SU-DHL-6 (cell line): Measurements from ENCODE around the gene THBS3.
"Not testable (repeated sequence)": the region's sequence is repeated elsewhere in the genome, so short reads cannot be mapped to it uniquely, and the experiment has no call there.

ENCODE experiments used
- H2AFZ ChIP-seq: fragments of 200-600 bp; sonication (generic); 2 replicates; pipeline ENCODE4 v1.6.1; 2014; ENCODE audit warnings: low read depth, mild to moderate bottlenecking, moderate library complexity, mixed read lengths, antibody characterized with exemption, low read length; ENCODE audit not compliant: severe bottlenecking
- H3F3A ChIP-seq: fragments of 200-600 bp; shearing (Covaris generic); 2 replicates; pipeline ENCODE4 v1.6.0; 2016; ENCODE audit warnings: antibody characterized with exemption, mild to moderate bottlenecking; ENCODE audit not compliant: insufficient read depth
- H3K27ac ChIP-seq: fragments of 200-600 bp; sonication (generic); 2 replicates; pipeline ENCODE4 v1.5.1; 2016; ENCODE audit warnings: low read depth, mild to moderate bottlenecking, low read length, moderate library complexity, mixed read lengths
- H3K27me3 ChIP-seq: fragments of 200-600 bp; sonication (generic), shearing (Covaris generic); 2 replicates; pipeline ENCODE4 v1.6.0; 2014; ENCODE audit warnings: mild to moderate bottlenecking, low read length
- H3K36me3 ChIP-seq: fragments of 200-600 bp; sonication (generic); 2 replicates; pipeline ENCODE4 v1.6.1; 2014; ENCODE audit warnings: mild to moderate bottlenecking, low read length, mixed read lengths
- H3K4me2 ChIP-seq: fragments of 300-600, 200-600 bp; shearing (Covaris generic), sonication (generic); 2 replicates; pipeline ENCODE4 v1.6.0; 2014; ENCODE audit warnings: low read length, low read depth, mild to moderate bottlenecking; ENCODE audit not compliant: poor library complexity, severe bottlenecking
- H3K4me3 ChIP-seq: fragments of 200-600 bp; sonication (generic); 2 replicates; pipeline ENCODE4 v1.5.1; 2014; ENCODE audit warnings: antibody characterized with exemption, low read length, mild to moderate bottlenecking, mixed read lengths; ENCODE audit not compliant: insufficient read depth, poor library complexity, severe bottlenecking
- H3K79me2 ChIP-seq: fragments of 200-600 bp; sonication (generic); 2 replicates; pipeline ENCODE4 v1.6.1; 2014; ENCODE audit warnings: mild to moderate bottlenecking, low read length, moderate library complexity; ENCODE audit not compliant: insufficient read depth
- H3K9ac ChIP-seq: fragments of 200-600 bp; sonication (generic); 2 replicates; pipeline ENCODE4 v1.7.0; 2014; ENCODE audit warnings: mild to moderate bottlenecking, low read length
- H3K9me2 ChIP-seq: fragments of 200-600 bp; sonication (generic); replicated peaks from 2 replicates; pipeline ENCODE4 v1.6.1; 2014; ENCODE audit warnings: low read length; ENCODE audit not compliant: insufficient read depth
- H3K9me3 ChIP-seq: fragments of 200-600 bp; sonication (generic); 2 replicates; pipeline ENCODE4 v1.6.1; 2014; ENCODE audit warnings: low read length, mixed read lengths; ENCODE audit not compliant: insufficient read depth
- H4K20me1 ChIP-seq: fragments of 200-600 bp; sonication (generic); 2 replicates; pipeline ENCODE4 v1.6.1; 2014; ENCODE audit warnings: low read depth, mild to moderate bottlenecking, antibody characterized with exemption, low read length, moderate library complexity, mixed read lengths
- EZH2phosphoT487 ChIP-seq: fragments of 200-600 bp; sonication (generic), shearing (Covaris generic); conservative IDR thresholded peaks from 2 replicates; pipeline ENCODE4 v1.6.1; 2018; ENCODE audit warnings: mild to moderate bottlenecking, antibody characterized with exemption, low read length, moderate library complexity, mixed read lengths
- TF ChIP-seq, protein P1 (sequence below): fragments of 200-600 bp; sonication (generic); IDR thresholded peaks from one replicate; pipeline ENCODE4 v1.5.1; 2017; ENCODE audit warnings: antibody characterized with exemption, mild to moderate bottlenecking, low read length, moderate library complexity; ENCODE audit not compliant: insufficient read depth, poor library complexity, severe bottlenecking

The THBS3 gene

DNA sequence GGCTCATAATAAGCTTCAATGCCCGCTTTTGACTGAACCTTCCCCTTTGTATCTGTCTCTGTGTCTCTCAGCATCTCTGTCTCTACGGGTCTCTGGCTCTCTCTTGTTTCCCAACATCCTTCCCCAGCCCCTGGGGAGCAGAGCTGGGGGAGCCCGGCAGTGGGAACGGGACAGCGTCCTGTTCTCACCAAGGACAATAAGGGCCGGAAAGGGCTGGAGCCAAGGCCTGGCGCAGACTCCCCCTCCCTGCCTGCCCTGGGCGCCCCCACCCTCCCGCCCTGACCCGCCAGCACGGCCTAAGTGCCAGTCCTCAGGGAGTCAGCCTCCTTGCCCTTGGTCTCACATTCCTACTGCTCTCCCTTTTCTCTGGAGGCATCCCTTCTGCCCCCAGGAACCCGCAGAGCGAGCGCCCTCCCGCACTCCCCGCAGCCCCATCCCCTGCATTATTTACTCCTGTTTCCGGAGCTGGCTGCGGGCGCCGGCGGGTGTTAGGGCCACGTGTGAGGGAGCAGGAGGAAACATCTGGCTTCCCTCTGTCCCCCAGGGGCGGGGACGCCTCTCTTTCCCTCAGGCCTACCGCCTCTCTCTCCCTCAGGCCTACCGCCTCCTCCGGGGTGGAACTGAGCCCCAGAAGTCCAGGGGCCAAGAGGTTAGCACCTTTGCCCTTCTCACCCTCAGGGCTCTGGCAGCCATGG is 41.1 kb downstream of the THBS3 start:
- no peaks in the 10 kb centered on the region for H3K79me2 ChIP-seq
- no peaks in the 10 kb centered on the region; the same call in 1 of the 2 replicates for H3F3A ChIP-seq
- no peaks in the 10 kb centered on the region for H3K9me2 ChIP-seq
- H3K4me3 ChIP-seq: no peak overlapping the region
- peak overlapping the region; percentile 85 for H2AFZ ChIP-seq
- H3K36me3 ChIP-seq: no peaks in the 10 kb centered on the region
- H4K20me1 ChIP-seq: no peaks in the 10 kb centered on the region
- H3K9ac ChIP-seq: no peak overlapping the region
- no peak for TF ChIP-seq EZH2phosphoT487
- TF ChIP-seq, protein P1, sequence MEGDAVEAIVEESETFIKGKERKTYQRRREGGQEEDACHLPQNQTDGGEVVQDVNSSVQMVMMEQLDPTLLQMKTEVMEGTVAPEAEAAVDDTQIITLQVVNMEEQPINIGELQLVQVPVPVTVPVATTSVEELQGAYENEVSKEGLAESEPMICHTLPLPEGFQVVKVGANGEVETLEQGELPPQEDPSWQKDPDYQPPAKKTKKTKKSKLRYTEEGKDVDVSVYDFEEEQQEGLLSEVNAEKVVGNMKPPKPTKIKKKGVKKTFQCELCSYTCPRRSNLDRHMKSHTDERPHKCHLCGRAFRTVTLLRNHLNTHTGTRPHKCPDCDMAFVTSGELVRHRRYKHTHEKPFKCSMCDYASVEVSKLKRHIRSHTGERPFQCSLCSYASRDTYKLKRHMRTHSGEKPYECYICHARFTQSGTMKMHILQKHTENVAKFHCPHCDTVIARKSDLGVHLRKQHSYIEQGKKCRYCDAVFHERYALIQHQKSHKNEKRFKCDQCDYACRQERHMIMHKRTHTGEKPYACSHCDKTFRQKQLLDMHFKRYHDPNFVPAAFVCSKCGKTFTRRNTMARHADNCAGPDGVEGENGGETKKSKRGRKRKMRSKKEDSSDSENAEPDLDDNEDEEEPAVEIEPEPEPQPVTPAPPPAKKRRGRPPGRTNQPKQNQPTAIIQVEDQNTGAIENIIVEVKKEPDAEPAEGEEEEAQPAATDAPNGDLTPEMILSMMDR: no peak
- no peaks in the 10 kb centered on the region for H3K9me3 ChIP-seq
- no peak overlapping the region for H3K27ac ChIP-seq
- no peaks in the 10 kb centered on the region for H3K27me3 ChIP-seq
- peak overlapping the region; percentile 11 for H3K4me2 ChIP-seq

DNA sequence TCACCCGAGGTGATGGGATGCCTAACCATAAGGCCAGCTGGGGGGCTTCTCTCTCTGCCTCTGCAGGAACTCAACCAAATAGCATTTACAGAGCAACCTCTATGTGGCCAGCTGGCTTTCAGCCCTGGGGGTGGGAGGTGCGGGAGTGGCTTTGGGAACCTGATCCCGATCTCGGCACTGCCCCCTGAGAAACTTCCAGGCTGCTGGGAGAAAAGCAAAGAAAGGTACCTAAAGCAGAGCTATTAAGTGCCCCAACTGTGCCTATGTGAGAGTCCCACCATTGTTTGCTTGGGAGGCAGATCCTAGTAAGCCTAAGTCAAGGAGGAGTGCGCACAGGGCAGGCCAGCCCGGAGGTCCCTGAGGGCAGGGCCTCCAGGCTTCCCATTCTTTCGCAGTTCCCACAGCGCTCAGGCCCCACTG is 41.6 kb downstream of the THBS3 start:
- no peaks in the 10 kb centered on the region for H4K20me1 ChIP-seq
- H3K4me3 ChIP-seq: no peak overlapping the region
- H3K27me3 ChIP-seq: no peaks in the 10 kb centered on the region
- TF ChIP-seq EZH2phosphoT487: no peak
- TF ChIP-seq, protein P1: no peak
- no peaks in the 10 kb centered on the region for H3K9me3 ChIP-seq
- no peaks in the 10 kb centered on the region for H3K79me2 ChIP-seq
- no peaks in the 10 kb centered on the region for H3K9me2 ChIP-seq
- H3K4me2 ChIP-seq: no peak overlapping the region
- no peak overlapping the region for H3K27ac ChIP-seq
- H2AFZ ChIP-seq: no peak overlapping the region
- no peak overlapping the region for H3K9ac ChIP-seq
- no peaks in the 10 kb centered on the region for H3F3A ChIP-seq
- H3K36me3 ChIP-seq: no peaks in the 10 kb centered on the region

DNA sequence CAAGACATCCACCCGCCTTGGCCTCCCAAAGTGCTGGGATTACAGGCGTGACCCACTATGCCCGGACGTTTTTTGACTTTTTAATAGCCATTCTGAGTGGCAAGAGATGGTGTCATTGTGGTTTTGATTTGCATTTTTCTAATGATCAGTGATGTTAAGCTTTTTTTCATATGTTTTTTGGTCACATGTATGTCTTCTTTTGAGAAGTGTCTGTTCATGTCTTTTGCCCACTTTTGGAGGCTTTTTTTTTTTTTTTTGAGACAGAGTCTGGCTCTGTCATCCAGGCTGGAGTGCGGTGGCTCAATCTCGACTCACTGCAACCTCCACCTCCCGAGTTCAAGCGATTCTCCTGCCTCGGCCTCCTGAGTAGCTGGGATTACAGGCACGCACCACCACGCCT is 43.1 kb downstream of the THBS3 start:
- not testable (repeated sequence) for H3K9me3 ChIP-seq, H3K27ac ChIP-seq, H4K20me1 ChIP-seq, H3K4me2 ChIP-seq, H3K36me3 ChIP-seq, H3K27me3 ChIP-seq, H3F3A ChIP-seq, H3K9ac ChIP-seq, H3K9me2 ChIP-seq, H3K79me2 ChIP-seq, H2AFZ ChIP-seq, H3K4me3 ChIP-seq

DNA sequence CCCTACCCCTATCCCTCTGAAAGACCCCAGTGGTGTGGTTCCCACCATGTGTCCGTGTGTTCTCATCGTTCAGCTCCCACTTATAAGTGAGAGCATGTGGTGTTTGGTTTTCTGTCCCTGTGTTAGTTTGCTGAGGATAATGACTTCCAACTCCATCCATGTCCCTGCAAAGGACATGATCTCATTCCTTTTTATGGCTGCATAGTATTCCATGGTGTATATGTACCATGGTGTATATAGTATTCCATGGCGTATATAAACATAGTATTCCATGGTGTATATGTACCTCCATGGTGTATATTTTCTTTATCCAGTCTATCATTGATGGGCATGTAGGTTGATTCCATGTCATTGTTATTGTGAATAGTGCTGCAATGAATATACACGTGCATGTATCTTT is 43.9 kb downstream of the THBS3 start:
- not testable (repeated sequence) for H3K9me3 ChIP-seq

DNA sequence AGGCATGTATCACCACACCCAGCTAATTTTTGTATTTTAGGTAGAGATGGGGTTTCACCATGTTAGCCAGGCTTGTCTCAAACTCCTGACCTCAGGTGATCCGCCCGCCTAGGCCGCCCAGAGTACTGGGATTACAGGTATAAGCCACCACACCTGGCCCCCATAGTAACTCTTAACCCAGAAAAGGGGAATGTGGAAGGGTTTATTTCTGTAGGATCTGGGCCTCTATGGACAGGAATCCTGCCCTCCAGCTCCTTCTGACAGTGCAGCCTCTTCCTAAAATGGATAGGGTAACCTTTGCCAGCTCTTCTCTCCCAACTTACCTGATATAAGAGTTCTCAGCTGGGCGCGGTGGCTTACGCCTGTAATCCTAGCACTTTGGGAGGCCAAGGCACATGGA is 45.1 kb downstream of the THBS3 start:
- H3K27me3 ChIP-seq, H3K4me2 ChIP-seq, H3K4me3 ChIP-seq, H2AFZ ChIP-seq, H3K9me2 ChIP-seq, H3K9me3 ChIP-seq, H3K27ac ChIP-seq, H3K36me3 ChIP-seq, H3K79me2 ChIP-seq, H3K9ac ChIP-seq, H3F3A ChIP-seq, H4K20me1 ChIP-seq: not testable (repeated sequence)

More for the DNA sequence above, 43.9 kb downstream of the THBS3 start:
- H3K9me2 ChIP-seq, H3K27ac ChIP-seq, H3F3A ChIP-seq, H3K79me2 ChIP-seq, H2AFZ ChIP-seq, H3K4me2 ChIP-seq, H4K20me1 ChIP-seq, H3K27me3 ChIP-seq, H3K4me3 ChIP-seq, H3K9ac ChIP-seq, H3K36me3 ChIP-seq: not testable (repeated sequence)
